Fibroblast of skin of back (primary cell): ENCODE measurements around the gene KRTDAP.
"Not testable (repeated sequence)": the region's sequence is repeated elsewhere in the genome, so short reads cannot be mapped to it uniquely, and the experiment has no call there.

Experiments used
- DNase-seq: peaks from one replicate; pipeline ENCODE4 v3.0.0-alpha.2; 2013

KRTDAP gene

GRCh38 chr19:35483089-35483488, 7.2 kb downstream of the KRTDAP start:
- DNase-seq, result no peak

GRCh38 chr19:35478794-35479677, 11.2 kb downstream of the KRTDAP start:
- DNase-seq, result no peak

- DNase-seq, result no peak
Observed at GRCh38 chr19:35476149-35476548, 14.1 kb downstream of the KRTDAP start.

- DNase-seq, result not testable (repeated sequence)
Observed at GRCh38 chr19:35474594-35474993, 15.7 kb downstream of the KRTDAP start.

GRCh38 chr19:35474104-35474503, 16.2 kb downstream of the KRTDAP start:
- DNase-seq, result no peak

GRCh38 chr19:35471946-35472345, 18.3 kb downstream of the KRTDAP start:
- no peak for DNase-seq

- DNase-seq, result not testable (repeated sequence)
Observed at GRCh38 chr19:35471075-35471474, 19.2 kb downstream of the KRTDAP start.

GRCh38 chr19:35470128-35470527, 20.1 kb downstream of the KRTDAP start:
- DNase-seq, result no peak

- no peak for DNase-seq
Observed at GRCh38 chr19:35468637-35469036, 21.6 kb downstream of the KRTDAP start.

- DNase-seq, result no peak
Observed at GRCh38 chr19:35466259-35466658, 24.0 kb downstream of the KRTDAP start.

- not testable (repeated sequence) for DNase-seq
Observed at GRCh38 chr19:35462956-35463355, 27.3 kb downstream of the KRTDAP start.

GRCh38 chr19:35462476-35462953, 27.7 kb downstream of the KRTDAP start:
- no peak for DNase-seq

- DNase-seq, result not testable (repeated sequence)
Observed at GRCh38 chr19:35461788-35462187, 28.5 kb downstream of the KRTDAP start.

GRCh38 chr19:35461060-35461459, 29.2 kb downstream of the KRTDAP start:
- DNase-seq, result no peak

GRCh38 chr19:35460608-35461007, 29.7 kb downstream of the KRTDAP start:
- DNase-seq, result no peak

GRCh38 chr19:35459414-35460082, 30.7 kb downstream of the KRTDAP start:
- no peak for DNase-seq

- DNase-seq, result no peak
Observed at GRCh38 chr19:35458731-35459391, 31.4 kb downstream of the KRTDAP start.

GRCh38 chr19:35458192-35458591, 32.1 kb downstream of the KRTDAP start:
- no peak for DNase-seq

- no peak for DNase-seq
Observed at GRCh38 chr19:35457173-35457572, 33.1 kb downstream of the KRTDAP start.

- no peak for DNase-seq
Observed at GRCh38 chr19:35455616-35456201, 34.6 kb downstream of the KRTDAP start.

- DNase-seq, result no peak
Observed at GRCh38 chr19:35454663-35455062, 35.6 kb downstream of the KRTDAP start.

GRCh38 chr19:35451338-35452096, 38.7 kb downstream of the KRTDAP start:
- no peak for DNase-seq
